OCI-LY3 (cell line): ENCODE results near the gene SFRP5.

ENCODE experiments used
- CTCF ChIP-seq: fragments of 200-600, 300-600 bp; sonication (generic); IDR thresholded peaks from 2 replicates; pipeline ENCODE4 v1.5.1; 2014; ENCODE audit warnings: antibody characterized with exemption, low read length, low read depth
- EZH2phosphoT487 ChIP-seq: fragments of 200-600 bp; shearing (Covaris generic); IDR thresholded peaks from 2 replicates; pipeline ENCODE4 v1.6.1; 2018; ENCODE audit warnings: antibody characterized with exemption, mixed run types, low read depth

GRCh38 chr10:97813311-97813710, 41.5 kb upstream of the SFRP5 start:
- TF ChIP-seq CTCF (no peak), EZH2phosphoT487 (no peak)
